Left renal pelvis (tissue), 4 donors: ENCODE data around the gene KAT5. TPM values are rescaled to one million over a fixed set of nuclear protein-coding genes. Genes with fewer than 3 reads are reported as not detected.
"Not testable (repeated sequence)": the region's sequence is repeated elsewhere in the genome, so short reads cannot be mapped to it uniquely, and the experiment has no call there.

Source experiments
- DNase-seq, 4 donors: peaks; one replicate each; pipeline ENCODE4 v3.0.0-alpha.2; 2013; ENCODE audit warnings: low read depth in 4 of 4, low spot score in 3 of 4
- polyA plus RNA-seq, 4 donors: library from polyadenylated mRNA; unstranded; fragments of 120-200 nt; gene quantifications; one replicate each; pipeline ENCODE4 v1.2.1, GENCODE V29; 2013; ENCODE audit not compliant: insufficient read length in 4 of 4

The KAT5 gene
- polyA plus RNA-seq, 4 donors, result 47.9 to 80.4 (median 65.7) TPM

GRCh38 chr11:65741185-65741584, 29.1 kb downstream of the KAT5 start:
- no peak for DNase-seq

GRCh38 chr11:65742353-65742752, 30.3 kb downstream of the KAT5 start:
- no peak for DNase-seq

GRCh38 chr11:65743681-65744025, 31.6 kb downstream of the KAT5 start:
- DNase-seq, result no peak

- DNase-seq, result no peak
Measured at GRCh38 chr11:65744026-65744698, 32.1 kb downstream of the KAT5 start.

GRCh38 chr11:65744699-65745042, 32.6 kb downstream of the KAT5 start:
- no peak for DNase-seq

GRCh38 chr11:65745049-65745448, 33.0 kb downstream of the KAT5 start:
- DNase-seq, result no peak

GRCh38 chr11:65762169-65762568, 50.1 kb downstream of the KAT5 start:
- not testable (repeated sequence) for DNase-seq

GRCh38 chr11:65762816-65763215, 50.8 kb downstream of the KAT5 start:
- DNase-seq, result not testable (repeated sequence)

- no peak for DNase-seq
Measured at GRCh38 chr11:65764434-65764833, 52.4 kb downstream of the KAT5 start.

GRCh38 chr11:65766535-65766934, 54.5 kb downstream of the KAT5 start:
- DNase-seq, result no peak

GRCh38 chr11:65767406-65767805, 55.4 kb downstream of the KAT5 start:
- no peak for DNase-seq

GRCh38 chr11:65767806-65768205, 55.8 kb downstream of the KAT5 start:
- not testable (repeated sequence) for DNase-seq

Other genes starting within 250 kb of the KAT5 start
- gene MALAT1, start 213.2 kb upstream of the KAT5 start, polyA plus RNA-seq, result 100 to 1,000 TPM; 557 to 843 (median 666) TPM
- gene SCYL1, start 187.2 kb upstream of the KAT5 start, polyA plus RNA-seq, result 10 to 100 TPM; 58.6 to 83.9 (median 59.5) TPM
- 100 to 1,000 TPM; 115 to 360 (median 154) TPM for gene LTBP3, start 153.9 kb upstream of the KAT5 start, polyA plus RNA-seq
- gene ZNRD2, start 141.8 kb upstream of the KAT5 start, polyA plus RNA-seq, result 10 to 100 TPM; 43.7 to 60.9 (median 56.4) TPM
- gene FAM89B, start 139.7 kb upstream of the KAT5 start, polyA plus RNA-seq, result 10 to 100 TPM; 19.7 to 41.1 (median 28.6) TPM
- gene EHBP1L1, start 136.2 kb upstream of the KAT5 start, polyA plus RNA-seq, result 10 to 100 TPM in 3 of 4 donors, 1 to 10 TPM in 1; 10.0 to 29.2 (median 20.2) TPM
- gene KCNK7, start 116.5 kb upstream of the KAT5 start, polyA plus RNA-seq, result under 1 TPM; 0.24 to 0.95 (median 0.46) TPM
- 10 to 100 TPM; 24.9 to 47.5 (median 34.7) TPM for gene MAP3K11, start 98.0 kb upstream of the KAT5 start, polyA plus RNA-seq
- gene PCNX3, start 96.5 kb upstream of the KAT5 start, polyA plus RNA-seq, result 10 to 100 TPM; 20.3 to 37.9 (median 28.1) TPM
- 10 to 100 TPM; 20.5 to 46.5 (median 34.1) TPM for gene SIPA1, start 74.2 kb upstream of the KAT5 start, polyA plus RNA-seq
- gene RELA, start 49.3 kb upstream of the KAT5 start, polyA plus RNA-seq, result 10 to 100 TPM; 50.0 to 62.9 (median 58.8) TPM
- 10 to 100 TPM; 32.0 to 59.4 (median 36.5) TPM for gene RNASEH2C, start 8.5 kb downstream of the KAT5 start, polyA plus RNA-seq
- 1 to 10 TPM; 2.7 to 9.7 (median 6.0) TPM for gene AP5B1, start 68.7 kb downstream of the KAT5 start, polyA plus RNA-seq
- gene OVOL1, start 74.8 kb downstream of the KAT5 start, polyA plus RNA-seq, result 10 to 100 TPM in 2 of 4 donors, 1 to 10 TPM in 1, under 1 TPM in 1; 0.23 to 15.9 (median 9.9) TPM
- 1 to 10 TPM; 2.0 to 4.1 (median 2.9) TPM for gene SNX32, start 121.7 kb downstream of the KAT5 start, polyA plus RNA-seq
- 100 to 1,000 TPM; 672 to 810 (median 730) TPM for gene CFL1, start 145.9 kb downstream of the KAT5 start, polyA plus RNA-seq
- 10 to 100 TPM; 40.5 to 64.2 (median 48.2) TPM for gene MUS81, start 148.2 kb downstream of the KAT5 start, polyA plus RNA-seq
- gene EFEMP2, start 160.5 kb downstream of the KAT5 start, polyA plus RNA-seq, result 100 to 1,000 TPM; 102 to 212 (median 121) TPM
- 1 to 10 TPM in 2 of 4 donors, under 1 TPM in 2; 0.92 to 1.4 (median 1.1) TPM for gene CTSW, start 167.6 kb downstream of the KAT5 start, polyA plus RNA-seq
- 10 to 100 TPM; 65.4 to 95.5 (median 90.1) TPM for gene FIBP, start 176.2 kb downstream of the KAT5 start, polyA plus RNA-seq
- gene CCDC85B, start 178.4 kb downstream of the KAT5 start, polyA plus RNA-seq, result 10 to 100 TPM in 2 of 4 donors, 1 to 10 TPM in 2; 4.8 to 15.0 (median 9.7) TPM
- gene FOSL1, start 188.1 kb downstream of the KAT5 start, polyA plus RNA-seq, result under 1 TPM in 2 of 4 donors, not detected in 2; 0.23 to 0.30 TPM
- 10 to 100 TPM; 36.8 to 50.2 (median 38.8) TPM for gene C11orf68, start 206.8 kb downstream of the KAT5 start, polyA plus RNA-seq
- 100 to 1,000 TPM in 1 of 4 donors, 10 to 100 TPM in 3; 73.8 to 106 (median 81.9) TPM for gene DRAP1, start 207.2 kb downstream of the KAT5 start, polyA plus RNA-seq
- not detected for gene TSGA10IP, start 233.2 kb downstream of the KAT5 start, polyA plus RNA-seq
- 10 to 100 TPM; 41.9 to 57.8 (median 47.7) TPM for gene SART1, start 249.5 kb downstream of the KAT5 start, polyA plus RNA-seq